Parathyroid adenoma (tissue), 2 donors: ENCODE data around the gene TMBIM1.

Source experiments
- H2AFZ ChIP-seq: fragments of 300-600 bp; sonication (generic); one replicate; pipeline ENCODE4 v1.7.0; 2017; ENCODE audit warnings: antibody characterized with exemption, mild to moderate bottlenecking
- H3K27ac ChIP-seq: fragments of 300-600 bp; sonication (generic); one replicate; pipeline ENCODE4 v1.7.0; 2017
- H3K27me3 ChIP-seq: fragments of 300-600 bp; sonication (generic); one replicate; pipeline ENCODE4 v1.7.0; 2017; ENCODE audit warnings: low read length; ENCODE audit not compliant: control insufficient read depth, insufficient read depth
- H3K36me3 ChIP-seq: fragments of 300-600 bp; sonication (generic); one replicate; pipeline ENCODE4 v1.7.0; 2017; ENCODE audit warnings: low read length; ENCODE audit not compliant: control insufficient read depth, insufficient read depth
- H3K4me1 ChIP-seq: fragments of 300-600 bp; sonication (generic); one replicate; pipeline ENCODE4 v1.7.0; 2017; ENCODE audit warnings: control low read depth
- H3K4me2 ChIP-seq: fragments of 300-600 bp; sonication (generic); one replicate; pipeline ENCODE4 v1.7.0; 2017; ENCODE audit warnings: low read length
- H3K4me3 ChIP-seq: fragments of 300-600 bp; sonication (generic); one replicate; pipeline ENCODE4 v1.7.0; 2017; ENCODE audit warnings: low read depth, low read length
- H3K79me2 ChIP-seq: fragments of 300-600 bp; sonication (generic); one replicate; pipeline ENCODE4 v1.7.0; 2017; ENCODE audit warnings: control low read depth
- H3K9ac ChIP-seq: fragments of 300-600 bp; sonication (generic); one replicate; pipeline ENCODE4 v1.7.0; 2017; ENCODE audit warnings: mild to moderate bottlenecking
- H3K9me3 ChIP-seq: fragments of 300-600 bp; sonication (generic); one replicate; pipeline ENCODE4 v1.7.0; 2017; ENCODE audit warnings: low read length; ENCODE audit not compliant: control insufficient read depth
- CTCF ChIP-seq: fragments of 300-600 bp; sonication (generic); IDR thresholded peaks from one replicate; pipeline ENCODE4 v1.7.0; 2017; ENCODE audit warnings: antibody characterized with exemption, mild to moderate bottlenecking
- donor health status: primary hyperparathyroidism.

TMBIM1 gene

GRCh38 chr2:218292048-218293014, at the start of gene TMBIM1:
Gene TMBIM1, minus strand, starts transcription at chr2:218292503. Its CDS starts 10,362 bp downstream, at chr2:218282141.
- no peaks in the 10 kb centered on the region for H3K9me3 ChIP-seq
- peak within 1 kb of the TSS; percentile 65 for H3K9ac ChIP-seq
- peaks cover 36% of the 10 kb centered on the region for H3K4me1 ChIP-seq

GRCh38 chr2:218341381-218341780, 49.1 kb upstream of the TMBIM1 start:
- H3K4me1 ChIP-seq = no peaks in the 10 kb centered on the region
- H3K4me2 ChIP-seq = no peak overlapping the region
- no peak overlapping the region for H3K9ac ChIP-seq
- H3K27me3 ChIP-seq = no peaks in the 10 kb centered on the region
- no peak for TF ChIP-seq CTCF
- H3K27ac ChIP-seq = no peak overlapping the region
- H3K36me3 ChIP-seq = no peaks in the 10 kb centered on the region
- H3K79me2 ChIP-seq = no peaks in the 10 kb centered on the region
- no peaks in the 10 kb centered on the region for H3K9me3 ChIP-seq
- H3K4me3 ChIP-seq = no peak overlapping the region
- H2AFZ ChIP-seq = no peak overlapping the region

More at GRCh38 chr2:218292048-218293014, at the start of gene TMBIM1:
- Histone ChIP-seq H3K4me3 (peak within 1 kb of the TSS; percentile 94), H3K79me2 (peaks cover 14% of the 10 kb centered on the region), H3K36me3 (no peaks in the 10 kb centered on the region), H3K4me2 (peak within 1 kb of the TSS; percentile 85), H2AFZ (peak within 1 kb of the TSS; percentile 79), H3K27ac (peak within 1 kb of the TSS; percentile 82), H3K27me3 (no peaks in the 10 kb centered on the region)
- TF ChIP-seq CTCF = peak; percentile 60

GRCh38 chr2:218340656-218341055, 48.4 kb upstream of the TMBIM1 start:
- Histone ChIP-seq H3K27me3 (no peaks in the 10 kb centered on the region), H3K27ac (no peak overlapping the region), H3K4me2 (no peak overlapping the region), H3K4me1 (no peaks in the 10 kb centered on the region), H3K9me3 (no peaks in the 10 kb centered on the region), H3K79me2 (no peaks in the 10 kb centered on the region), H3K9ac (no peak overlapping the region), H3K36me3 (no peaks in the 10 kb centered on the region), H3K4me3 (no peak overlapping the region), H2AFZ (no peak overlapping the region)
- TF ChIP-seq CTCF = no peak

- H3K4me2 ChIP-seq = no peak overlapping the region
- H3K36me3 ChIP-seq = no peaks in the 10 kb centered on the region
- H3K27ac ChIP-seq = no peak overlapping the region
- H3K79me2 ChIP-seq = peaks cover 2% of the 10 kb centered on the region
- H3K9me3 ChIP-seq = no peaks in the 10 kb centered on the region
- H3K27me3 ChIP-seq = no peaks in the 10 kb centered on the region
- no peak for TF ChIP-seq CTCF
- no peaks in the 10 kb centered on the region for H3K4me1 ChIP-seq
- no peak overlapping the region for H3K4me3 ChIP-seq
- H2AFZ ChIP-seq = no peak overlapping the region
- H3K9ac ChIP-seq = no peak overlapping the region
Measured at GRCh38 chr2:218334531-218334930, 42.2 kb upstream of the TMBIM1 start.
